ENCODE results near the gene KCNQ1. TPM values are rescaled to one million over a fixed set of nuclear protein-coding genes. Genes with fewer than 3 reads are reported as not detected.

KCNQ1 gene
- total RNA-seq, 1 experiment from 2014 or later = 10.7 TPM

DNA sequence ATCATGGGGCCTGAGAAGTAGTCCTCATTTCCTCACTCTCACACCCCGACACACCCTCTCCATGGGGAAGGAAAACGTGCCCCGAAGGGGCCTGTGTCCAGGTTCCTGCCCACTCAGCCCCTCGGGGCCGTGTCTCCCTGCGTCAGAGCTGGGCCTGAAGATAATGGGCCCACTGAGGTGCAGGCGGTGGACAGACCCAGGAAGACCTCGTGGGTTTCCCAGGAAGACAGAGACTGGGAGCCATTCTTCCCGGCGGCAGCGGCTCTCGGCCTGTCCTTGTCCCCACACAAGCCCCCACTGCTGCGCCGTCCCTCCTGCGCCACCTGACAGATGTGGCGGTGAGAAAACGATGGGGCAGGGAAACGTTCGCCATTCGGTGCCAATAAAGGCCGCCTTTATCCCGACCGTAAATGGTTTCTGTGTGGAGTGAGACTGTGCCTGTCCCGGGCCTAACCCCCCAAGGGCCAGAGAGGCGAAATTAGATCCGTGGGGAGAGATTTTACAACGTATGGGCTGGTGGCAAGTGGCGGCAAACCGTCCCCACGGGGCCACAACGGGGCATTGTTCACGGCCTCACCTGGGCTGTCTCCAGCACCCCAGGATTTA lies 351.8 kb downstream of the KCNQ1 start:
- ChIA-PET POLR2A (no interaction called here), RAD21 (ENCODE audit: low non-redundant PET in 1 of 2, low total read pairs in 2 of 2, uncharacterized antibody in 2 of 2, unreplicated experiment in 2 of 2) (no interaction called here), CTCF (no interaction called here)
- H2AFZ ChIP-seq (ENCODE audit: low read depth, low read length, poor library complexity, severe bottlenecking) = no peak overlapping the region
- H3K9me2 ChIP-seq (ENCODE audit: insufficient read depth) = no peaks in the 10 kb centered on the region
- BruUV-seq (replicated peaks) = no TSS peak
- no peak overlapping the region for H3K27ac ChIP-seq (ENCODE audit: low read depth, low read length)
- H3K4me3 ChIP-seq (replicated peaks in 1 of 2; ENCODE audit: low read depth in 1 of 2, low read length in 2 of 2) = no peak overlapping the region
- no peaks in the 10 kb centered on the region for H3K36me3 ChIP-seq (ENCODE audit: control insufficient read depth in 1 of 2, insufficient read depth in 2 of 2, low read length in 2 of 2)
- H3K9ac ChIP-seq (ENCODE audit: low read length) = no peak overlapping the region
- ATAC-seq = no peak
- intact Hi-C loops (cut with micrococcal nuclease) = no loop called here
- no peak overlapping the region for H3K4me2 ChIP-seq (ENCODE audit: low read length)
- H4K20me1 ChIP-seq (ENCODE audit: insufficient read depth) = no peaks in the 10 kb centered on the region
- TF ChIP-seq SP1 (IDR thresholded peaks at IDR 0.05; ENCODE audit: low read depth) (no peak), FOSL1 (IDR thresholded peaks at IDR 0.05; ENCODE audit: low read depth) (no peak), ELF1 (IDR thresholded peaks at IDR 0.05; ENCODE audit: borderline replicate concordance, low read depth) (no peak), TCF7L2 (IDR thresholded peaks at IDR 0.05; ENCODE audit: borderline replicate concordance, extremely low read depth, insufficient read depth, insufficient read length) (no peak)
- peaks cover 0 to 5% of the 10 kb centered on the region in 2 experiments; a peak in 1 of 4 replicates for H3K4me1 ChIP-seq (ENCODE audit: control insufficient read depth in 1 of 2, insufficient read depth in 2 of 2, low read length in 2 of 2)
- no peaks in the 10 kb centered on the region for H3K9me3 ChIP-seq (ENCODE audit: control insufficient read depth in 1 of 2, insufficient read depth in 1 of 2, low read depth in 1 of 2, low read length in 2 of 2)
- DNase-seq (ENCODE audit: low read depth, low spot score) = no peak
- H3K27me3 ChIP-seq (ENCODE audit: insufficient read depth, low read length) = no peaks in the 10 kb centered on the region
- H3K79me2 ChIP-seq (ENCODE audit: insufficient read depth, low read length) = no peaks in the 10 kb centered on the region

DNA sequence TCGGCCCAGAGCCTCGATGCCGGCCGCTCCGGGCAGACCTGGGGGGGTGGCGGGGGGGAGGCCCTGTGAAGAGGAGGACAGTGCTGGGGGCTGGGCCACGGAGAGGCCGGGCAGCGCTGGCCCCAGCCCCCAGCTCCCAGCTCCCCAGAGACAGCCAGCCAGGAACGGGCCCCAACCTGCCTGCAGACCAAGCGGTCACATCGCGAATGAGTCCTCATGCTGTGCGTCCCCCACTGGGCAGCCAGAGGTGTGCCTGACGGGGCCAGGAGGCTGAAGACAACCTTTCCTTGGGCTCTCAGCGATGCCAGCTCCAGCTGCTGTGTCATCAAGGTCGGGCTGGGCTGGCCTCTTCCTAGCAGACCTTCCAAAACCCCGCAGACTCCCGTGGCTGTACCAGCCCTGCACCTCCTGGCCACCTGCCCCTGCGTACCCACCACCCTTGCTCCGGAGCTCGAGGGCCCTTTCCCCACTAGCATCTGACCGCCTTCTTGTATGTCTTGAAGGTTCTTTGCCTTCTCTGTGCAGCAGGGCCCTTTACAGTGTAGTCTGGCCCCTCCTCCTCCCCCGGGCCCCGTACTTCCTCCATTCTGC lies 352.4 kb downstream of the KCNQ1 start:
- RAD21 ChIA-PET (ENCODE audit: low non-redundant PET in 1 of 2, low total read pairs in 2 of 2, uncharacterized antibody in 2 of 2, unreplicated experiment in 2 of 2) = no interaction called here
- no peaks in the 10 kb centered on the region for H3K27me3 ChIP-seq (ENCODE audit: insufficient read depth, low read length)
- BruUV-seq (replicated peaks) = no TSS peak
- CTCF ChIA-PET = no interaction called here
- ATAC-seq = no peak
- TF ChIP-seq, protein P1, sequence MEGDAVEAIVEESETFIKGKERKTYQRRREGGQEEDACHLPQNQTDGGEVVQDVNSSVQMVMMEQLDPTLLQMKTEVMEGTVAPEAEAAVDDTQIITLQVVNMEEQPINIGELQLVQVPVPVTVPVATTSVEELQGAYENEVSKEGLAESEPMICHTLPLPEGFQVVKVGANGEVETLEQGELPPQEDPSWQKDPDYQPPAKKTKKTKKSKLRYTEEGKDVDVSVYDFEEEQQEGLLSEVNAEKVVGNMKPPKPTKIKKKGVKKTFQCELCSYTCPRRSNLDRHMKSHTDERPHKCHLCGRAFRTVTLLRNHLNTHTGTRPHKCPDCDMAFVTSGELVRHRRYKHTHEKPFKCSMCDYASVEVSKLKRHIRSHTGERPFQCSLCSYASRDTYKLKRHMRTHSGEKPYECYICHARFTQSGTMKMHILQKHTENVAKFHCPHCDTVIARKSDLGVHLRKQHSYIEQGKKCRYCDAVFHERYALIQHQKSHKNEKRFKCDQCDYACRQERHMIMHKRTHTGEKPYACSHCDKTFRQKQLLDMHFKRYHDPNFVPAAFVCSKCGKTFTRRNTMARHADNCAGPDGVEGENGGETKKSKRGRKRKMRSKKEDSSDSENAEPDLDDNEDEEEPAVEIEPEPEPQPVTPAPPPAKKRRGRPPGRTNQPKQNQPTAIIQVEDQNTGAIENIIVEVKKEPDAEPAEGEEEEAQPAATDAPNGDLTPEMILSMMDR (IDR thresholded peaks at IDR 0.05 in 2 of 3, conservative IDR thresholded peaks at IDR 0.05 in 1 of 3; ENCODE audit: borderline replicate concordance in 1 of 3, insufficient read depth in 1 of 3, low read depth in 2 of 3, low read length in 2 of 3) = no peak
- TF ChIP-seq SIN3A (IDR thresholded peaks at IDR 0.05; ENCODE audit: low read depth) (no peak), CEBPB (IDR thresholded peaks at IDR 0.05; ENCODE audit: low read depth) (no peak), FOSL1 (IDR thresholded peaks at IDR 0.05; ENCODE audit: low read depth) (no peak), ELF1 (IDR thresholded peaks at IDR 0.05; ENCODE audit: borderline replicate concordance, low read depth) (no peak), SP1 (IDR thresholded peaks at IDR 0.05; ENCODE audit: low read depth) (no peak), ZFX (IDR thresholded peaks at IDR 0.05) (no peak), CBX3 (IDR thresholded peaks at IDR 0.05; ENCODE audit: low read depth) (no peak), ZNF274 (IDR thresholded peaks at IDR 0.05; ENCODE audit: low read depth, low read length) (no peak), POLR2A (IDR thresholded peaks at IDR 0.05; ENCODE audit: borderline replicate concordance, extremely low read depth, insufficient read depth, insufficient read length) (no peak), YY1 (IDR thresholded peaks at IDR 0.05; ENCODE audit: extremely low read depth, insufficient replicate concordance, low read depth, low read length) (no peak), POLR2AphosphoS5 (IDR thresholded peaks at IDR 0.05; ENCODE audit: low read depth, low read length) (no peak), EZH2 (IDR thresholded peaks at IDR 0.05) (no peak)
- TF ChIP-seq, protein P2, sequence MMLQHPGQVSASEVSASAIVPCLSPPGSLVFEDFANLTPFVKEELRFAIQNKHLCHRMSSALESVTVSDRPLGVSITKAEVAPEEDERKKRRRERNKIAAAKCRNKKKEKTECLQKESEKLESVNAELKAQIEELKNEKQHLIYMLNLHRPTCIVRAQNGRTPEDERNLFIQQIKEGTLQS (IDR thresholded peaks at IDR 0.05) = no peak
- TF ChIP-seq, protein P3, sequence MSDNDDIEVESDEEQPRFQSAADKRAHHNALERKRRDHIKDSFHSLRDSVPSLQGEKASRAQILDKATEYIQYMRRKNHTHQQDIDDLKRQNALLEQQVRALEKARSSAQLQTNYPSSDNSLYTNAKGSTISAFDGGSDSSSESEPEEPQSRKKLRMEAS (IDR thresholded peaks at IDR 0.05) = no peak
- no peaks in the 10 kb centered on the region for H3K36me3 ChIP-seq (ENCODE audit: control insufficient read depth in 1 of 2, insufficient read depth in 2 of 2, low read length in 2 of 2)
- no peaks in the 10 kb centered on the region for H3K9me2 ChIP-seq (ENCODE audit: insufficient read depth)
- H3K4me3 ChIP-seq (replicated peaks in 1 of 2; ENCODE audit: low read depth in 1 of 2, low read length in 2 of 2) = no peak overlapping the region
- no peak overlapping the region for H3K27ac ChIP-seq (ENCODE audit: low read depth, low read length)
- no peaks in the 10 kb centered on the region for H4K20me1 ChIP-seq (ENCODE audit: insufficient read depth)
- H3K9me3 ChIP-seq (ENCODE audit: control insufficient read depth in 1 of 2, insufficient read depth in 1 of 2, low read depth in 1 of 2, low read length in 2 of 2) = no peaks in the 10 kb centered on the region
- no peak overlapping the region for H3K4me2 ChIP-seq (ENCODE audit: low read length)
- POLR2A ChIA-PET = no interaction called here
- DNase-seq (ENCODE audit: low read depth, low spot score) = no peak
- no peak overlapping the region for H3K9ac ChIP-seq (ENCODE audit: low read length)
- intact Hi-C loops (cut with micrococcal nuclease) = no loop called here
- H3K79me2 ChIP-seq (ENCODE audit: insufficient read depth, low read length) = no peaks in the 10 kb centered on the region
- no peak overlapping the region for H2AFZ ChIP-seq (ENCODE audit: low read depth, low read length, poor library complexity, severe bottlenecking)
- H3K4me1 ChIP-seq (ENCODE audit: control insufficient read depth in 1 of 2, insufficient read depth in 2 of 2, low read length in 2 of 2) = peaks cover 0 to 5% of the 10 kb centered on the region in 2 experiments; a peak in 1 of 4 replicates
